Activated CD8-positive, alpha-beta T cell treated with anti-CD3 and anti-CD28 coated beads, Interleukin-2, amount 10 ng/mL, durations not matched to agents 7 days and 5 days (primary cell): ENCODE data around the gene RNF31. TPM values are rescaled to one million over a fixed set of nuclear protein-coding genes. Genes with fewer than 3 reads are reported as not detected.
A peak's percentile ranks its signal among the peaks of the same experiment; 100 is the strongest.

ENCODE experiments used
- ATAC-seq: fragments of 150-1000 bp; cut with Tn5 transposase; one replicate; pipeline ENCODE4 v1.10.0; 2021; ENCODE audit warnings: moderate library complexity
- CTCF ChIA-PET: fragments of 350-600 bp; sonication (Branson Sonifier 250); formaldehyde crosslinking; loops from one replicate; lab custom pipeline; 2021; ENCODE audit warnings: antibody characterized with exemption; lab: Charles Lee
- POLR2A ChIA-PET: fragments of 350-600 bp; sonication (Branson Sonifier 250); formaldehyde crosslinking; loops from one replicate; lab custom pipeline; 2021; ENCODE audit warnings: antibody characterized with exemption; lab: Charles Lee
- DNase-seq: peaks from one replicate; pipeline ENCODE4 v3.0.0-alpha.2; 2020
- H3K27ac Mint-ChIP-seq: one replicate; pipeline ENCODE4 v1.8.0; 2021; ENCODE audit warnings: mild to moderate bottlenecking, mixed read lengths
- H3K27me3 Mint-ChIP-seq: one replicate; pipeline ENCODE4 v1.8.0; 2021; ENCODE audit warnings: low read depth, mixed read lengths
- H3K36me3 Mint-ChIP-seq: one replicate; pipeline ENCODE4 v1.8.0; 2021; ENCODE audit warnings: low read depth, mixed read lengths
- H3K4me1 Mint-ChIP-seq: one replicate; pipeline ENCODE4 v1.8.0; 2021; ENCODE audit warnings: low read depth, mixed read lengths
- H3K4me3 Mint-ChIP-seq: one replicate; pipeline ENCODE4 v1.8.0; 2021; ENCODE audit warnings: mild to moderate bottlenecking, mixed read lengths
- H3K9me3 Mint-ChIP-seq: one replicate; pipeline ENCODE4 v1.8.0; 2022; ENCODE audit warnings: mixed read lengths; ENCODE audit not compliant: insufficient read depth
- total RNA-seq, 2 experiments: library from RNA; stranded (reverse); gene quantifications; one replicate each; pipeline ENCODE4 v1.2.3, GENCODE V29; 2021

The RNF31 gene
- total RNA-seq, 2 experiments from 2014 or later, result 123 to 142 TPM

GRCh38 chr14:24176599-24176998 lies 29.3 kb downstream of the RNF31 start:
- CTCF ChIA-PET, result interaction anchor here (0.7 kb wide), 1 partner anchor 15 kb away, joined by 3 read pairs; the partner anchor contains the start of gene IRF9
- POLR2A ChIA-PET, result interaction anchor here (0.7 to 5.1 kb wide), 5 partner anchors 11 to 15 kb away, joined by 3 to 37 read pairs (median 5); partner anchors contain the start of genes IPO4 and IRF9
- peaks cover 58% of the 10 kb centered on the region for H3K36me3 Mint-ChIP-seq
- no peak overlapping the region for H3K27ac Mint-ChIP-seq
- no peak overlapping the region for H3K4me3 Mint-ChIP-seq
- no peaks in the 10 kb centered on the region for H3K27me3 Mint-ChIP-seq
- DNase-seq (no peak), ATAC-seq (no peak)
- peaks cover 19% of the 10 kb centered on the region for H3K4me1 Mint-ChIP-seq
- H3K9me3 Mint-ChIP-seq, result no peaks in the 10 kb centered on the region

GRCh38 chr14:24177041-24177825 lies 29.9 kb downstream of the RNF31 start:
- ATAC-seq (no peak), DNase-seq (no peak)
- H3K4me1 Mint-ChIP-seq, result peaks cover 14% of the 10 kb centered on the region
- H3K4me3 Mint-ChIP-seq, result no peak overlapping the region
- H3K36me3 Mint-ChIP-seq, result peaks cover 58% of the 10 kb centered on the region
- CTCF ChIA-PET, result no interaction called here
- H3K9me3 Mint-ChIP-seq, result no peaks in the 10 kb centered on the region
- H3K27me3 Mint-ChIP-seq, result no peaks in the 10 kb centered on the region
- H3K27ac Mint-ChIP-seq, result no peak overlapping the region
- POLR2A ChIA-PET, result interaction anchor here (0.7 to 5.1 kb wide), 5 partner anchors 10 to 36 kb away, joined by 4 to 37 read pairs (median 9); partner anchors contain the start of genes EMC9, IPO4 and IRF9

GRCh38 chr14:24177891-24178290 lies 30.6 kb downstream of the RNF31 start:
- Mint-ChIP-seq H3K4me1 (peaks cover 12% of the 10 kb centered on the region), H3K36me3 (peaks cover 60% of the 10 kb centered on the region), H3K9me3 (no peaks in the 10 kb centered on the region), H3K27me3 (no peaks in the 10 kb centered on the region), H3K27ac (no peak overlapping the region), H3K4me3 (no peak overlapping the region)
- DNase-seq, result no peak
- ATAC-seq, result no peak
- CTCF ChIA-PET, result no interaction called here
- POLR2A ChIA-PET, result interaction anchor here (0.7 to 5.1 kb wide), 4 partner anchors 11 to 36 kb away, joined by 4 to 37 read pairs (median 7); partner anchors contain the start of genes EMC9 and IRF9

- Mint-ChIP-seq H3K4me1 (peaks cover 8% of the 10 kb centered on the region), H3K27me3 (no peaks in the 10 kb centered on the region), H3K27ac (no peak overlapping the region), H3K36me3 (peaks cover 59% of the 10 kb centered on the region), H3K9me3 (no peaks in the 10 kb centered on the region), H3K4me3 (no peak overlapping the region)
- ATAC-seq (no peak), DNase-seq (no peak)
- POLR2A ChIA-PET, result interaction anchor here (0.7 to 5.1 kb wide), 5 partner anchors 9 to 28 kb away, joined by 5 to 37 read pairs (median 5); partner anchors contain the start of gene IRF9
- CTCF ChIA-PET, result interaction anchor here (0.8 kb wide), 1 partner anchor 10 kb away, joined by 3 read pairs; the partner anchor contains the start of gene IPO4
Measured at GRCh38 chr14:24178399-24179178, 31.3 kb downstream of the RNF31 start.

GRCh38 chr14:24179294-24179960 lies 32.1 kb downstream of the RNF31 start:
- POLR2A ChIA-PET, result interaction anchor here (0.7 to 5.1 kb wide), 9 partner anchors 9 to 27 kb away, joined by 3 to 37 read pairs (median 5); partner anchors contain the start of genes IPO4, IRF9 and TM9SF1
- DNase-seq, result no peak
- CTCF ChIA-PET, result interaction anchor here (0.8 kb wide), 1 partner anchor 9 kb away, joined by 3 read pairs; the partner anchor contains the start of gene IPO4
- Mint-ChIP-seq H3K9me3 (no peaks in the 10 kb centered on the region), H3K27me3 (no peaks in the 10 kb centered on the region), H3K4me3 (no peak overlapping the region), H3K36me3 (peaks cover 55% of the 10 kb centered on the region), H3K27ac (peak overlapping the region; percentile 56), H3K4me1 (peaks cover 8% of the 10 kb centered on the region)
- ATAC-seq, result no peak

GRCh38 chr14:24179961-24180796 lies 32.9 kb downstream of the RNF31 start:
- no peaks in the 10 kb centered on the region for H3K9me3 Mint-ChIP-seq
- no peak overlapping the region for H3K4me3 Mint-ChIP-seq
- POLR2A ChIA-PET, result interaction anchor here (0.7 to 5.1 kb wide), 8 partner anchors 9 to 19 kb away, joined by 3 to 37 read pairs (median 4); partner anchors contain the start of genes IPO4, IRF9 and TM9SF1
- DNase-seq (no peak), ATAC-seq (no peak)
- no peaks in the 10 kb centered on the region for H3K27me3 Mint-ChIP-seq
- CTCF ChIA-PET, result interaction anchor here (1.0 to 1.5 kb wide), 2 partner anchors 19 to 39 kb away, joined by 3 to 4 read pairs; partner anchors contain the start of genes EMC9 and IRF9
- peaks cover 52% of the 10 kb centered on the region for H3K36me3 Mint-ChIP-seq
- H3K27ac Mint-ChIP-seq, result no peak overlapping the region
- H3K4me1 Mint-ChIP-seq, result peaks cover under 1% of the 10 kb centered on the region

- H3K27ac Mint-ChIP-seq, result peak overlapping the region; percentile 50
- DNase-seq, result no peak
- H3K36me3 Mint-ChIP-seq, result peaks cover 50% of the 10 kb centered on the region
- CTCF ChIA-PET, result interaction anchor here (1.0 to 1.5 kb wide), 2 partner anchors 21 to 40 kb away, joined by 3 to 4 read pairs; partner anchors contain the start of genes EMC9 and IRF9
- H3K27me3 Mint-ChIP-seq, result no peaks in the 10 kb centered on the region
- H3K4me1 Mint-ChIP-seq, result peaks cover 2% of the 10 kb centered on the region
- H3K9me3 Mint-ChIP-seq, result no peaks in the 10 kb centered on the region
- no peak for ATAC-seq
- H3K4me3 Mint-ChIP-seq, result no peak overlapping the region
- POLR2A ChIA-PET, result interaction anchor here (1.3 to 5.1 kb wide), 5 partner anchors 8 to 20 kb away, joined by 4 to 37 read pairs (median 12); partner anchors contain the start of genes IRF9 and TM9SF1
Measured at GRCh38 chr14:24181371-24182077, 34.2 kb downstream of the RNF31 start.

- POLR2A ChIA-PET, result interaction anchor here (0.6 to 2.6 kb wide), 6 partner anchors 9 to 31 kb away, joined by 3 to 15 read pairs (median 4); partner anchors contain the start of genes CHMP4A, IRF9 and REC8
- Mint-ChIP-seq H3K4me3 (no peak overlapping the region), H3K27ac (peak overlapping the region; percentile 50), H3K9me3 (no peaks in the 10 kb centered on the region), H3K27me3 (no peaks in the 10 kb centered on the region), H3K4me1 (peaks cover 7% of the 10 kb centered on the region), H3K36me3 (peaks cover 50% of the 10 kb centered on the region)
- no peak for DNase-seq
- CTCF ChIA-PET, result no interaction called here
- no peak for ATAC-seq
Measured at GRCh38 chr14:24182110-24182882, 35.0 kb downstream of the RNF31 start.

- peaks cover 50% of the 10 kb centered on the region for H3K36me3 Mint-ChIP-seq
- no peak overlapping the region for H3K27ac Mint-ChIP-seq
- ChIA-PET POLR2A (interaction anchor here (1.2 to 2.6 kb wide), 4 partner anchors 10 to 21 kb away, joined by 4 to 15 read pairs (median 4); partner anchors contain the start of genes IRF9 and REC8), CTCF (no interaction called here)
- no peaks in the 10 kb centered on the region for H3K27me3 Mint-ChIP-seq
- H3K4me3 Mint-ChIP-seq, result no peak overlapping the region
- DNase-seq, result no peak
- peaks cover 13% of the 10 kb centered on the region for H3K4me1 Mint-ChIP-seq
- ATAC-seq, result no peak
- H3K9me3 Mint-ChIP-seq, result no peaks in the 10 kb centered on the region
Measured at GRCh38 chr14:24183014-24183481, 35.8 kb downstream of the RNF31 start.
